GM12878 (cell line): ENCODE data around the gene SLC25A26. TPM values are rescaled to one million over a fixed set of nuclear protein-coding genes. Genes with fewer than 3 reads are reported as not detected.

Source experiments
- ATF7 ChIP-seq: fragments of 450-650 bp; IDR thresholded peaks from 2 replicates; pipeline ENCODE4 v1.6.1; 2016; ENCODE audit warnings: low read depth, mild to moderate bottlenecking
- BCL11A ChIP-seq: IDR thresholded peaks from 2 replicates; pipeline ENCODE4 v1.6.1; 2011; ENCODE audit warnings: low read depth, low read length
- BRCA1 ChIP-seq: IDR thresholded peaks from 2 replicates; pipeline ENCODE4 v1.6.1; 2011; ENCODE audit warnings: low read depth, low read length, improper control_type of control experiment
- CBX3 ChIP-seq: fragments of 200-600 bp; sonication (generic); IDR thresholded peaks from 2 replicates; pipeline ENCODE4 v1.6.1; 2016; ENCODE audit warnings: low read depth, borderline replicate concordance
- CHD4 ChIP-seq: fragments of 200-600 bp; sonication (generic); IDR thresholded peaks from 2 replicates; pipeline ENCODE4 v1.6.1; 2016; ENCODE audit warnings: mild to moderate bottlenecking
- FOS ChIP-seq: IDR thresholded peaks from 3 replicates; pipeline ENCODE4 v1.6.1; 2011; ENCODE audit warnings: borderline replicate concordance; ENCODE audit not compliant: insufficient read length; ENCODE audit errors: extremely low read depth
- FOXK2 ChIP-seq: fragments of 450-650 bp; IDR thresholded peaks from 2 replicates; pipeline ENCODE4 v1.6.1; 2017; ENCODE audit warnings: mild to moderate bottlenecking, moderate library complexity
- FOXM1 ChIP-seq: IDR thresholded peaks from 2 replicates; pipeline ENCODE4 v1.6.1; 2012; ENCODE audit warnings: low read depth, mild to moderate bottlenecking, inconsistent platforms, low read length, moderate library complexity
- JUNB ChIP-seq: IDR thresholded peaks from 2 replicates; pipeline ENCODE4 v1.6.1; 2016; ENCODE audit warnings: antibody characterized with exemption, mild to moderate bottlenecking
- MYB ChIP-seq: fragments of 150-350 bp; IDR thresholded peaks from 2 replicates; pipeline ENCODE4 v1.6.1; 2014; ENCODE audit warnings: mild to moderate bottlenecking, low read depth, low read length, borderline replicate concordance
- NR2C1 ChIP-seq: fragments of 450-650 bp; IDR thresholded peaks from 2 replicates; pipeline ENCODE4 v1.6.1; 2017; ENCODE audit warnings: antibody characterized with exemption, mild to moderate bottlenecking, moderate library complexity
- NR2F1 ChIP-seq: fragments of 450-650 bp; conservative IDR thresholded peaks from 2 replicates; pipeline ENCODE4 v1.6.1; 2017; ENCODE audit warnings: mild to moderate bottlenecking
- PAX8 ChIP-seq: fragments of 450-650 bp; IDR thresholded peaks from 2 replicates; pipeline ENCODE4 v1.6.1; 2017; ENCODE audit warnings: mild to moderate bottlenecking, moderate library complexity
- POLR2A ChIP-seq: IDR thresholded peaks from 2 replicates; pipeline ENCODE4 v1.6.1; 2011; ENCODE audit warnings: low read depth, mild to moderate bottlenecking, low read length
- SIX5 ChIP-seq: IDR thresholded peaks from 2 replicates; pipeline ENCODE4 v1.6.1; 2011; ENCODE audit warnings: mild to moderate bottlenecking, low read depth, low read length, moderate library complexity; ENCODE audit not compliant: severe bottlenecking
- SMAD1 ChIP-seq: fragments of 450-650 bp; IDR thresholded peaks from 2 replicates; pipeline ENCODE4 v1.6.1; 2018; ENCODE audit warnings: mild to moderate bottlenecking, low read depth; ENCODE audit not compliant: partially characterized antibody
- SPI1 ChIP-seq: IDR thresholded peaks from 2 replicates; pipeline ENCODE4 v1.6.1; 2011; ENCODE audit warnings: low read depth, mild to moderate bottlenecking, low read length, moderate library complexity, borderline replicate concordance; ENCODE audit not compliant: insufficient read depth
- ZNF622 ChIP-seq: fragments of 450-650 bp; IDR thresholded peaks from 2 replicates; pipeline ENCODE4 v1.6.1; 2017; ENCODE audit warnings: mild to moderate bottlenecking, inconsistent platforms
- polyA plus RNA-seq, 11 experiments: library from polyadenylated mRNA; depleted of rRNA in 4 of 11; unstranded in 6 of 11; stranded (reverse) in 5 of 11; fragments of >200 nt; fragmentation: Nextera tagmentation in 4 of 11; fragmentation: Illumina TruSeq in 1 of 11; extraction: Ambion mirVana in 4 of 11; extraction: Trizol in 1 of 11; gene quantifications; 1 replicate in 1 of 11; 2 replicates in 10 of 11; pipeline versions ENCODE4 v1.2.1 to v1.2.3, GENCODE V29; 2011 to 2016; ENCODE audit warnings: inconsistent platforms in 2 of 11, missing spikeins in 2 of 11, low read depth in 1 of 11
- total RNA-seq, 4 experiments: library from RNA; depleted of rRNA in 3 of 4; stranded (reverse); fragments of >200 nt in 3 of 4; fragmentation: Illumina TruSeq in 1 of 4; extraction: Trizol in 1 of 4; gene quantifications; 2 replicates each; pipeline versions ENCODE4 v1.2.1 to v1.2.3, GENCODE V29; 2013 to 2021
- TF ChIP-seq, protein P1 (sequence below): fragments of 150-350 bp; IDR thresholded peaks from 2 replicates; pipeline ENCODE4 v1.6.1; 2014; ENCODE audit warnings: mild to moderate bottlenecking, low read depth, low read length
- TF ChIP-seq, protein P2 (sequence below): fragments of 450-650 bp; IDR thresholded peaks from 2 replicates; pipeline ENCODE4 v1.6.1; 2017; ENCODE audit warnings: mild to moderate bottlenecking, low read depth, inconsistent platforms; ENCODE audit not compliant: poor library complexity, severe bottlenecking
- TF ChIP-seq, protein P3 (sequence below): fragments of 450-650 bp; IDR thresholded peaks from 2 replicates; pipeline ENCODE4 v1.6.1; 2017; ENCODE audit warnings: mild to moderate bottlenecking
- TF ChIP-seq, protein P4 (sequence below): fragments of 450-650 bp; formaldehyde crosslinking; IDR thresholded peaks from 2 replicates; pipeline ENCODE4 v1.5.0; 2022; ENCODE audit warnings: mild to moderate bottlenecking, missing genetic modification characterization

Gene SLC25A26
- total and polyA plus RNA-seq, 10 of the 15 experiments (the other 5 are each of a cell fraction or from before 2014, with no cell fraction given), result 14.6 to 49.7 (median 24.9) TPM

DNA sequence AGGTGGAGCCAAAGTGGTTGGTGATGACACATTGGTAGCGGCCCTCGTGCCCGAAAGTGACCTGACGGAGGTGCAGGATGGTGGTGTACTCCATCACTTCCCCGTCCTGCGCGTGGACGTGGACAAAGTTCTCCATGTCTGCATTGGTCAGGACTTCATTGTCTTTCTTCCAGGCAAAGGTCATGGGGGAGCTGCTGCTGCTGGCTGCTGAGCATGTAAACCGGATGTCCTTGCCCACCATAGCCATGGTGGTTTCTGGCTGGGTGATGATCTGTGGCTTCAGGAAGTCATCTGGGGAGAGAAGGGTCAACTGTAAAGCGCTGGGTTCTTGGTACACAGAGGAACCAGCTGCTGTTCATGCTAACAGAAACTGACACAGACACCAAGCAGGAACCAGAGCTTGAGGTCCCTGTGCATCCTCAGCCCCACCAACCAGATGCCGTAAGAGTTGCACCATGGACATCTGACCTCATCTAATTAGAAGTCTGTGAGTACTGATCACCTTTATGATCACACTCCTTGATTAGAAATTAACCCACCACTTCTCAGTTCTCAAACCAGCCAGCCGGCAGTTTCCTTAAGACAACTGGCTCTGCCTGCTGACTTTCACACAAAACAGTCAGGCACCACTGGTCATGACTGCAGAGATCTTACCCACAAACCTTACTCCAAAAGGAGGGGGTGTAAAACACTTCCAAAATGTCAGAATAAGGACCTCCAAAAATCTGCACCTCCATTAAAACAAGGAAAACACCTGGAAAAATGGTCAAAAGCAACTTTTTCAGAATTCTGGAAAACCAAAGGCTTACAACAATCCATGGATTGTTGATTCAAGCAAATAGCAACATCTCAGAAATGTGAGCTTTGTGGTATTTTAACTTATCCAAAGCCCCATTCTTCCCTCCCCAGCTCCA lies 165.5 kb downstream of the SLC25A26 start (continued):
- TF ChIP-seq, protein P1, sequence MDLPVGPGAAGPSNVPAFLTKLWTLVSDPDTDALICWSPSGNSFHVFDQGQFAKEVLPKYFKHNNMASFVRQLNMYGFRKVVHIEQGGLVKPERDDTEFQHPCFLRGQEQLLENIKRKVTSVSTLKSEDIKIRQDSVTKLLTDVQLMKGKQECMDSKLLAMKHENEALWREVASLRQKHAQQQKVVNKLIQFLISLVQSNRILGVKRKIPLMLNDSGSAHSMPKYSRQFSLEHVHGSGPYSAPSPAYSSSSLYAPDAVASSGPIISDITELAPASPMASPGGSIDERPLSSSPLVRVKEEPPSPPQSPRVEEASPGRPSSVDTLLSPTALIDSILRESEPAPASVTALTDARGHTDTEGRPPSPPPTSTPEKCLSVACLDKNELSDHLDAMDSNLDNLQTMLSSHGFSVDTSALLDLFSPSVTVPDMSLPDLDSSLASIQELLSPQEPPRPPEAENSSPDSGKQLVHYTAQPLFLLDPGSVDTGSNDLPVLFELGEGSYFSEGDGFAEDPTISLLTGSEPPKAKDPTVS, result no peak
- TF ChIP-seq FOS (no peak), JUNB (no peak), SIX5 (no peak), CHD4 (no peak), SMAD1 (no peak), NR2C1 (peak; percentile 75), ZNF622 (no peak), NR2F1 (peak; percentile 97), CBX3 (no peak), FOXK2 (no peak), ATF7 (peak; percentile 92), MYB (no peak), FOXM1 (no peak), BRCA1 (no peak), BCL11A (peak; percentile 45; the same call in 1 of the 2 replicates), POLR2A (no peak; the same call in 1 of the 2 replicates), PAX8 (0 out of 2 replicates have a peak, but pooled peaks have one; percentile 83), SPI1 (0 out of 2 replicates have a peak, but pooled peaks have one; percentile 30)
- TF ChIP-seq, protein P2, sequence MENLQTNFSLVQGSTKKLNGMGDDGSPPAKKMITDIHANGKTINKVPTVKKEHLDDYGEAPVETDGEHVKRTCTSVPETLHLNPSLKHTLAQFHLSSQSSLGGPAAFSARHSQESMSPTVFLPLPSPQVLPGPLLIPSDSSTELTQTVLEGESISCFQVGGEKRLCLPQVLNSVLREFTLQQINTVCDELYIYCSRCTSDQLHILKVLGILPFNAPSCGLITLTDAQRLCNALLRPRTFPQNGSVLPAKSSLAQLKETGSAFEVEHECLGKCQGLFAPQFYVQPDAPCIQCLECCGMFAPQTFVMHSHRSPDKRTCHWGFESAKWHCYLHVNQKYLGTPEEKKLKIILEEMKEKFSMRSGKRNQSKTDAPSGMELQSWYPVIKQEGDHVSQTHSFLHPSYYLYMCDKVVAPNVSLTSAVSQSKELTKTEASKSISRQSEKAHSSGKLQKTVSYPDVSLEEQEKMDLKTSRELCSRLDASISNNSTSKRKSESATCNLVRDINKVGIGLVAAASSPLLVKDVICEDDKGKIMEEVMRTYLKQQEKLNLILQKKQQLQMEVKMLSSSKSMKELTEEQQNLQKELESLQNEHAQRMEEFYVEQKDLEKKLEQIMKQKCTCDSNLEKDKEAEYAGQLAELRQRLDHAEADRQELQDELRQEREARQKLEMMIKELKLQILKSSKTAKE, result peak; percentile 50
- TF ChIP-seq, protein P3, sequence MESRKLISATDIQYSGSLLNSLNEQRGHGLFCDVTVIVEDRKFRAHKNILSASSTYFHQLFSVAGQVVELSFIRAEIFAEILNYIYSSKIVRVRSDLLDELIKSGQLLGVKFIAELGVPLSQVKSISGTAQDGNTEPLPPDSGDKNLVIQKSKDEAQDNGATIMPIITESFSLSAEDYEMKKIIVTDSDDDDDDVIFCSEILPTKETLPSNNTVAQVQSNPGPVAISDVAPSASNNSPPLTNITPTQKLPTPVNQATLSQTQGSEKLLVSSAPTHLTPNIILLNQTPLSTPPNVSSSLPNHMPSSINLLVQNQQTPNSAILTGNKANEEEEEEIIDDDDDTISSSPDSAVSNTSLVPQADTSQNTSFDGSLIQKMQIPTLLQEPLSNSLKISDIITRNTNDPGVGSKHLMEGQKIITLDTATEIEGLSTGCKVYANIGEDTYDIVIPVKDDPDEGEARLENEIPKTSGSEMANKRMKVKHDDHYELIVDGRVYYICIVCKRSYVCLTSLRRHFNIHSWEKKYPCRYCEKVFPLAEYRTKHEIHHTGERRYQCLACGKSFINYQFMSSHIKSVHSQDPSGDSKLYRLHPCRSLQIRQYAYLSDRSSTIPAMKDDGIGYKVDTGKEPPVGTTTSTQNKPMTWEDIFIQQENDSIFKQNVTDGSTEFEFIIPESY, result no peak
- TF ChIP-seq, protein P4, sequence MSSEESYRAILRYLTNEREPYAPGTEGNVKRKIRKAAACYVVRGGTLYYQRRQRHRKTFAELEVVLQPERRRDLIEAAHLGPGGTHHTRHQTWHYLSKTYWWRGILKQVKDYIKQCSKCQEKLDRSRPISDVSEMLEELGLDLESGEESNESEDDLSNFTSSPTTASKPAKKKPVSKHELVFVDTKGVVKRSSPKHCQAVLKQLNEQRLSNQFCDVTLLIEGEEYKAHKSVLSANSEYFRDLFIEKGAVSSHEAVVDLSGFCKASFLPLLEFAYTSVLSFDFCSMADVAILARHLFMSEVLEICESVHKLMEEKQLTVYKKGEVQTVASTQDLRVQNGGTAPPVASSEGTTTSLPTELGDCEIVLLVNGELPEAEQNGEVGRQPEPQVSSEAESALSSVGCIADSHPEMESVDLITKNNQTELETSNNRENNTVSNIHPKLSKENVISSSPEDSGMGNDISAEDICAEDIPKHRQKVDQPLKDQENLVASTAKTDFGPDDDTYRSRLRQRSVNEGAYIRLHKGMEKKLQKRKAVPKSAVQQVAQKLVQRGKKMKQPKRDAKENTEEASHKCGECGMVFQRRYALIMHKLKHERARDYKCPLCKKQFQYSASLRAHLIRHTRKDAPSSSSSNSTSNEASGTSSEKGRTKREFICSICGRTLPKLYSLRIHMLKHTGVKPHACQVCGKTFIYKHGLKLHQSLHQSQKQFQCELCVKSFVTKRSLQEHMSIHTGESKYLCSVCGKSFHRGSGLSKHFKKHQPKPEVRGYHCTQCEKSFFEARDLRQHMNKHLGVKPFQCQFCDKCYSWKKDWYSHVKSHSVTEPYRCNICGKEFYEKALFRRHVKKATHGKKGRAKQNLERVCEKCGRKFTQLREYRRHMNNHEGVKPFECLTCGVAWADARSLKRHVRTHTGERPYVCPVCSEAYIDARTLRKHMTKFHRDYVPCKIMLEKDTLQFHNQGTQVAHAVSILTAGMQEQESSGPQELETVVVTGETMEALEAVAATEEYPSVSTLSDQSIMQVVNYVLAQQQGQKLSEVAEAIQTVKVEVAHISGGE (CRISPR knock-in tag), result no peak
